WTC11 (cell line): ENCODE results near the gene ERBB4.

Experiments used
- ATF2 ChIP-seq: sonication (generic); formaldehyde crosslinking; IDR thresholded peaks from 2 replicates; pipeline ENCODE4 v1.8.1; 2022; ENCODE audit warnings: low read depth, missing genetic modification reagents, borderline replicate concordance
- ATF3 ChIP-seq: sonication (generic); formaldehyde crosslinking; conservative IDR thresholded peaks from 2 replicates; pipeline ENCODE4 v1.8.1; 2022; ENCODE audit warnings: mild to moderate bottlenecking, missing genetic modification reagents
- CREB1 ChIP-seq: sonication (generic); formaldehyde crosslinking; IDR thresholded peaks from 2 replicates; pipeline ENCODE4 v1.8.0; 2023; ENCODE audit warnings: mild to moderate bottlenecking, missing genetic modification reagents
- CTCF ChIP-seq: fragments of 200-600 bp; IDR thresholded peaks from 2 replicates; pipeline ENCODE4 v1.8.0; 2022; ENCODE audit warnings: antibody characterized with exemption
- GABPB1 ChIP-seq: sonication (generic); formaldehyde crosslinking; IDR thresholded peaks from 2 replicates; pipeline ENCODE4 v1.8.1; 2023; ENCODE audit warnings: mild to moderate bottlenecking, missing genetic modification reagents
- JUN ChIP-seq: sonication (generic); formaldehyde crosslinking; IDR thresholded peaks from 2 replicates; pipeline ENCODE4 v1.8.0; 2023; ENCODE audit warnings: mild to moderate bottlenecking, missing genetic modification reagents
- TCF7 ChIP-seq: sonication (generic); formaldehyde crosslinking; IDR thresholded peaks from 2 replicates; pipeline ENCODE4 v1.8.0; 2022; ENCODE audit warnings: mild to moderate bottlenecking, low read depth, missing genetic modification reagents, moderate library complexity
- ZNF512 ChIP-seq: sonication (generic); formaldehyde crosslinking; IDR thresholded peaks from 2 replicates; pipeline ENCODE4 v1.8.1; 2022; ENCODE audit warnings: missing genetic modification reagents, borderline replicate concordance
- ZSCAN18 ChIP-seq: fragments of 250-450 bp; sonication (Bioruptor Pico); IDR thresholded peaks from 2 replicates; pipeline ENCODE4 v2.1.2; 2022; ENCODE audit warnings: mild to moderate bottlenecking, moderate library complexity
- TF ChIP-seq, protein P1 (sequence below): fragments of 250-450 bp; sonication (Bioruptor Pico); IDR thresholded peaks from 2 replicates; pipeline ENCODE4 v1.9.0; 2021; ENCODE audit warnings: mild to moderate bottlenecking

GRCh38 chr2:211494085-211494484 is 1044.5 kb downstream of the ERBB4 start:
- no peak for TF ChIP-seq TCF7
- TF ChIP-seq GABPB1 (CRISPR knock-in tag), result no peak
- no peak for TF ChIP-seq CTCF
- no peak for TF ChIP-seq ATF2 (CRISPR knock-in tag)
- TF ChIP-seq JUN (CRISPR knock-in tag), result no peak
- no peak for TF ChIP-seq ZSCAN18 (CRISPR knock-in tag)
- TF ChIP-seq CREB1, result no peak
- TF ChIP-seq ATF3 (CRISPR knock-in tag), result no peak
- TF ChIP-seq, protein P1, sequence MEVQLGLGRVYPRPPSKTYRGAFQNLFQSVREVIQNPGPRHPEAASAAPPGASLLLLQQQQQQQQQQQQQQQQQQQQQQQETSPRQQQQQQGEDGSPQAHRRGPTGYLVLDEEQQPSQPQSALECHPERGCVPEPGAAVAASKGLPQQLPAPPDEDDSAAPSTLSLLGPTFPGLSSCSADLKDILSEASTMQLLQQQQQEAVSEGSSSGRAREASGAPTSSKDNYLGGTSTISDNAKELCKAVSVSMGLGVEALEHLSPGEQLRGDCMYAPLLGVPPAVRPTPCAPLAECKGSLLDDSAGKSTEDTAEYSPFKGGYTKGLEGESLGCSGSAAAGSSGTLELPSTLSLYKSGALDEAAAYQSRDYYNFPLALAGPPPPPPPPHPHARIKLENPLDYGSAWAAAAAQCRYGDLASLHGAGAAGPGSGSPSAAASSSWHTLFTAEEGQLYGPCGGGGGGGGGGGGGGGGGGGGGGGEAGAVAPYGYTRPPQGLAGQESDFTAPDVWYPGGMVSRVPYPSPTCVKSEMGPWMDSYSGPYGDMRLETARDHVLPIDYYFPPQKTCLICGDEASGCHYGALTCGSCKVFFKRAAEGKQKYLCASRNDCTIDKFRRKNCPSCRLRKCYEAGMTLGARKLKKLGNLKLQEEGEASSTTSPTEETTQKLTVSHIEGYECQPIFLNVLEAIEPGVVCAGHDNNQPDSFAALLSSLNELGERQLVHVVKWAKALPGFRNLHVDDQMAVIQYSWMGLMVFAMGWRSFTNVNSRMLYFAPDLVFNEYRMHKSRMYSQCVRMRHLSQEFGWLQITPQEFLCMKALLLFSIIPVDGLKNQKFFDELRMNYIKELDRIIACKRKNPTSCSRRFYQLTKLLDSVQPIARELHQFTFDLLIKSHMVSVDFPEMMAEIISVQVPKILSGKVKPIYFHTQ (CRISPR knock-in tag), result no peak
- TF ChIP-seq ZNF512 (CRISPR knock-in tag), result no peak
